Tibial nerve (tissue), 4 donors: ENCODE results near the gene RHOBTB3. TPM values are rescaled to one million over a fixed set of nuclear protein-coding genes. Genes with fewer than 3 reads are reported as not detected.

ENCODE experiments used
- DNase-seq, 2 donors: peaks; one replicate each; pipeline ENCODE4 v3.0.0-alpha.2; 2019; ENCODE audit warnings: low spot score in 2 of 2
- H3K27ac ChIP-seq, 4 donors: fragments of 200-600 bp; sonication (generic) in 3 of 4; one replicate each; pipeline ENCODE4 v1.5.1; 2017 to 2019; ENCODE audit warnings: mild to moderate bottlenecking in 1 of 4
- H3K27me3 ChIP-seq, 2 donors: fragments of 200-600 bp; sonication (generic) in 1 of 2; one replicate each; pipeline versions ENCODE4 v1.5.1 to v1.6.0; 2017 to 2019
- H3K36me3 ChIP-seq, 3 donors: fragments of 200-600 bp; sonication (generic); one replicate each; pipeline ENCODE4 v1.5.1; 2018 to 2019
- H3K4me1 ChIP-seq, 4 donors: fragments of 200-600 bp; sonication (generic) in 3 of 4; one replicate each; pipeline ENCODE4 v1.5.1; 2017 to 2019
- H3K4me3 ChIP-seq, 4 donors: fragments of 200-600 bp; sonication (generic) in 3 of 4; one replicate each; pipeline ENCODE4 v1.5.1; 2017 to 2019; ENCODE audit warnings: mild to moderate bottlenecking in 1 of 4, moderate library complexity in 1 of 4
- H3K9me3 ChIP-seq, 4 donors: fragments of 200-600 bp; sonication (generic) in 3 of 4; one replicate each; pipeline ENCODE4 v1.5.1; 2017 to 2019
- CTCF ChIP-seq, 5 experiments: fragments of 200-600 bp in 3 of 5; fragments of 450-650 bp in 2 of 5; sonication (generic) in 3 of 5; IDR thresholded peaks; one replicate each; pipeline ENCODE4 v1.5.1; 2016 to 2019; ENCODE audit warnings: antibody characterized with exemption in 5 of 5, mild to moderate bottlenecking in 3 of 5, moderate library complexity in 2 of 5
- EP300 ChIP-seq, 2 donors: sonication (generic); formaldehyde crosslinking; IDR thresholded peaks; one replicate each; pipeline ENCODE4 v1.6.1; 2017; ENCODE audit warnings: antibody characterized with exemption in 2 of 2, mild to moderate bottlenecking in 1 of 2
- POLR2A ChIP-seq, 2 donors: fragments of 450-650 bp; IDR thresholded peaks; one replicate each; pipeline ENCODE4 v1.6.1; 2017; ENCODE audit warnings: antibody characterized with exemption in 2 of 2, mild to moderate bottlenecking in 2 of 2, moderate library complexity in 2 of 2
- WGBS, 2 donors: methylation state at CpG; one replicate each; pipeline ENCODE4 v1.1.5; 2018; 5-methylcytosine and 5-hydroxymethylcytosine counted together
- total RNA-seq, 4 donors: library from RNA; depleted of rRNA; stranded (reverse); fragments of >200 nt; gene quantifications; one replicate each; pipeline ENCODE4 v1.1.0, GENCODE V29; 2016

Gene RHOBTB3
- total RNA-seq, 4 donors from 2014 or later, result 130 to 219 (median 195) TPM

- H3K9me3 ChIP-seq, result no peaks in the 10 kb centered on the region
- WGBS, 2 donors, result 74 to 80% methylated on average over 4 of the region's 4 CpGs
- H3K27me3 ChIP-seq, result no peaks in the 10 kb centered on the region
- TF ChIP-seq POLR2A (IDR thresholded peaks at IDR 0.05), result no peak
- no peak for TF ChIP-seq EP300 (IDR thresholded peaks at IDR 0.05)
- TF ChIP-seq CTCF (IDR thresholded peaks at IDR 0.05), result no peak
- DNase-seq, result no peak
- no peak overlapping the region for H3K27ac ChIP-seq
- peaks cover 0 to 26% (median 0%) of the 10 kb centered on the region in 3 donors for H3K36me3 ChIP-seq
- peaks cover 0 to 68% (median 13%) of the 10 kb centered on the region in 4 donors for H3K4me1 ChIP-seq
- no peak overlapping the region for H3K4me3 ChIP-seq
These were observed 6.9 kb downstream of the RHOBTB3 start for GRCh38 chr5:95738072-95738471.

- TF ChIP-seq EP300 (IDR thresholded peaks at IDR 0.05) (no peak), POLR2A (IDR thresholded peaks at IDR 0.05) (no peak), CTCF (IDR thresholded peaks at IDR 0.05) (no peak)
- Histone ChIP-seq H3K4me3 (no peak overlapping the region), H3K27me3 (no peaks in the 10 kb centered on the region), H3K4me1 (peaks cover 0 to 74% (median 11%) of the 10 kb centered on the region in 4 donors), H3K9me3 (no peaks in the 10 kb centered on the region), H3K36me3 (peaks cover 0 to 29% (median 0%) of the 10 kb centered on the region in 3 donors), H3K27ac (no peak overlapping the region)
- 95 to 97% methylated on average over 4 of the region's 4 CpGs for WGBS, 2 donors
- DNase-seq, result no peak
These were observed 7.7 kb downstream of the RHOBTB3 start for GRCh38 chr5:95738834-95739233.

GRCh38 chr5:95739857-95740256, 8.7 kb downstream of the RHOBTB3 start:
- Histone ChIP-seq H3K4me3 (no peak overlapping the region), H3K9me3 (no peaks in the 10 kb centered on the region), H3K27ac (peak overlapping the region in 1 of 4 donors; percentile 1), H3K4me1 (peaks cover 0 to 75% (median 12%) of the 10 kb centered on the region in 4 donors), H3K27me3 (no peaks in the 10 kb centered on the region), H3K36me3 (peaks cover 0 to 34% (median 0%) of the 10 kb centered on the region in 3 donors)
- TF ChIP-seq POLR2A (IDR thresholded peaks at IDR 0.05) (no peak), EP300 (IDR thresholded peaks at IDR 0.05) (no peak), CTCF (IDR thresholded peaks at IDR 0.05) (no peak)
- no peak for DNase-seq
- 88 to 91% methylated on average over 2 of the region's 2 CpGs for WGBS, 2 donors

GRCh38 chr5:95741458-95741857, 10.3 kb downstream of the RHOBTB3 start:
- no peak for TF ChIP-seq EP300 (IDR thresholded peaks at IDR 0.05)
- TF ChIP-seq CTCF (IDR thresholded peaks at IDR 0.05), result no peak
- TF ChIP-seq POLR2A (IDR thresholded peaks at IDR 0.05), result no peak
- 81 to 95% methylated on average over 4 of the region's 4 CpGs for WGBS, 2 donors
- no peaks in the 10 kb centered on the region for H3K9me3 ChIP-seq
- H3K36me3 ChIP-seq, result peaks cover 0 to 36% (median 0%) of the 10 kb centered on the region in 3 donors
- no peak overlapping the region for H3K4me3 ChIP-seq
- H3K27me3 ChIP-seq, result no peaks in the 10 kb centered on the region
- no peak for DNase-seq
- H3K4me1 ChIP-seq, result peaks cover 0 to 74% (median 9%) of the 10 kb centered on the region in 4 donors
- H3K27ac ChIP-seq, result peak overlapping the region in 1 of 4 donors; percentile 74

- Histone ChIP-seq H3K27me3 (no peaks in the 10 kb centered on the region), H3K9me3 (no peaks in the 10 kb centered on the region), H3K4me3 (no peak overlapping the region), H3K4me1 (peaks cover 0 to 74% (median 10%) of the 10 kb centered on the region in 4 donors), H3K36me3 (peaks cover 0 to 35% (median 0%) of the 10 kb centered on the region in 3 donors), H3K27ac (peak overlapping the region in 2 of 4 donors; percentile 68 to 74)
- TF ChIP-seq CTCF (IDR thresholded peaks at IDR 0.05), result no peak
- peak in 1 of 2 donors; percentile 27 for TF ChIP-seq EP300 (IDR thresholded peaks at IDR 0.05)
- TF ChIP-seq POLR2A (IDR thresholded peaks at IDR 0.05), result no peak
- DNase-seq, result no peak
- WGBS, 2 donors, result 59 to 73% methylated on average over 2 of the region's 2 CpGs
These were observed 12.1 kb downstream of the RHOBTB3 start for GRCh38 chr5:95743232-95743631.
